Stimulated activated CD8-positive, alpha-beta memory T cell treated with anti-CD3 and anti-CD28 coated beads, Interleukin-12 subunit alpha, Interleukin-12 subunit beta, amount 100 ng/mL, for 24 hours (primary cell): ENCODE measurements around the gene CTNNA3.
"Not testable (repeated sequence)": the region's sequence is repeated elsewhere in the genome, so short reads cannot be mapped to it uniquely, and the experiment has no call there.

Source experiments
- DNase-seq: peaks from one replicate; pipeline ENCODE4 v3.0.0-alpha.2; 2020; ENCODE audit errors: extremely low read depth

CTNNA3 gene

DNA sequence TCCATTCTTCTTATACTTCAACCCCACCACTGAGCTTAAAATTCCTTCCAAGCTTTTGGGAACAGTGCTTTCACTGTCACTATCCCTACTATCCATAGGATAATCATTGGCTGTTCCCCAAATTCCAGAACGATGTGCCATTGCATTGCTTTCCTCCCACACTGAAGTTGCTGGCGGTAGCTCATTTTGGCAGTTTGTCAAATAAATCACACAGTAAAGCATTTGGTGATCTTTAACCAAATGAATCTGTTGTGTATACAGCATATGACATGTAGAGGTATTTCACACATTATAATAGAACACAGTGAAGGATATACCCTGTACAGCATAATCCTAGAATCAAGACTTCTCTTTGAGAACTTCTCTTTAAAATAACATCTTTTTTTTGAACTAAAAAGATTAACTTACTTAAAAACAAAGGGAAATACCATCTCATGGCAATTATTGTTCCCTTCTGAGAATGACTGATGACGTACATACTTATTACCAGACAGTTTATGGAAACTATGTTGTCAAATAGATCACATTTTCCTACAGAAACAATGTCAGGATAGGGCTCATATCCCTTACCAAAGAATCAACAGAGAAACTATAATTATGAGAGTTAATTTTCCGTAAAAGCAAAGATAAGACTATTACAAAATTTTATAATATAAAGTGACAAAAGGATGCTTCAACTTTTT lies 93.6 kb downstream of the CTNNA3 start:
- no peak for DNase-seq

DNA sequence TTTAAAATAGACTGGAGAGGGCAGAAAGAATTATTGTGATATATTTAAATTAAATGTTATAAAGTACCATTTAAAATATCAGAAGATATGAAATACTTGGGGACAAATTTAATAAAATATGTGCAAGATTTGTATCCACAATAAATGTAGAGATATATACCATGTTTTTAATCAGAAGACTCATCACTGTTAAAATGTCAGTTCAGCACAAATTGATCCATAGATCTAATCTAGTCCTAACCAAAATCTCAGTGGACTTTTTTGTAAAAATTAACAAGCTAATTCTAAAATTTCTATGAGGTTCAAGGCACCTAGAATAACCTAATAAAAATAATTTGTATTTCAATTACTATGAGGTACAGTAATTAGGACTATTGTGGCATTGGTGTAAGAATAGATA lies 96.4 kb downstream of the CTNNA3 start:
- no peak for DNase-seq

DNA sequence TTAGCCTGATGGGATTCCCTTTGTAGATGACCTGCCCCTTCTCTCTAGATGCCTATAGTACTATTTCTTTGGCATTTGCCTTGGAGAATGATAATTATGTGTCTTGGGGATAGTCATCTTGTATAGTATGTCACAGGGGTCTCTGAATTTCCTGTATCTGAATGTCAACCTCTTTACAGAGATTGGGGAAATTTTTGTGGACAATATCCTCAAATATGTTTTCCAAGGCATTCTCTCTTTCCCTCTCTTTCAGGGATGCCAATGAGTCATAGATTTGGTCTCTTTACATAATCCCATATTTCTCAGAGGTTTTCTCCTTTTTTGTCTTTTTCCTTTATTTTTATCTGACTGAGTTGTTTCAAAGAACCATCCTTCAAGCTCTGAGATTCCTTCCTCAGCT lies 99.4 kb downstream of the CTNNA3 start:
- DNase-seq: no peak

DNA sequence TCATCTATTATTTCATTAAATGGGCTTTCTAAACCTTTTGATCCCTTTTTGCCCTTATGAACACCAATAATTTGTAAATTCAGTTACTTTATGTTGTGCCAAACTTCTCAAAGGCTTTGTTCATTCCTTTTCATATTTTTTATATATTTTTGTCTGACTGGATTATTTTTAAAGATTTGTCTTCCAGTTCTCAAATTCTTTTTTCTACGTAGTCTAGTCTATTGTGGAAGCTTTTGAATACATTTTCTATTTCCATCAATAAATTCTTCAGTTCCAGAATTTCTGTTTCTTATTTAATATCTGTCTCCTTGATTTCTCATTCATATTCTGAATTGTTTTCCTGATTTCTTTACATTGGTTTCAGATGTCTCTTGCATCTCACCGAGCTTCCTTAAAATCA lies 108.2 kb downstream of the CTNNA3 start:
- DNase-seq: no peak

DNA sequence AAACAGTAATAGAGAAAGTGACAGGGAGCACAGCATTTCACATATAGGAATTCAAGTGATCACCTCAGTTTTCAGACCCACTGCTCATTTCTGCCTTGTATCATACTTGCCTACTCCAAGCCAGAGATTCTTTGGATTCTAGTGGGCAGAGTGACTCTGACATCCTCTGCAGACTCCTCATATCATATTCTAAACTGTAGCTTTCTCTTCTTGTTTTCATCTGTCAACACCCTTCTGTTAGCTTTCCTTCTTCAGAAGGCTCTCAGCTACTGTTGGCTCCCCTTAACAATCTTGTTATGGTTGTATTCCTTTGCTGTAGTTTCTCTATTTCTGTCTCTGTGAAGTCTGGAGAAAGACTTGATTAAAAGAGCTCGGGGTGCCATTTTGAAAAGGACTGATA lies 120.5 kb downstream of the CTNNA3 start:
- DNase-seq: no peak

DNA sequence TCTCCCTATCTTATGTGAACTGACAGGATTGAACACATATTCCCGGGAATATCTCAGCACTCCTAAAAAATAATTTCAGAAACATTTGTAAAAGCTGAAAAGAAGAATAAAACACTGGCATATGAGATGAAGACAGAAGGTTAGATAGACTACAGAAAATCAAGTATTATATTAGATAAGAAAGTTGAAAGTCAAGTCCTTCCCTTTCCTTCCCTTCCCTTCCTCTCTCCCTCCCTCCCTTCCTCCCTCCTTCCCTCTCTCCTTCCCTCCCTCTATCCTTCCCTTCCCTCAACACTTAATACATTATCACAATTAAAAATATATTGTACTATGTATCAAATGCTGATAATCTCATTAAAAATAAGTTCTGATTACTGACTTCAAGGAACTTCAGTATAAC lies 122.5 kb downstream of the CTNNA3 start:
- no peak for DNase-seq

DNA sequence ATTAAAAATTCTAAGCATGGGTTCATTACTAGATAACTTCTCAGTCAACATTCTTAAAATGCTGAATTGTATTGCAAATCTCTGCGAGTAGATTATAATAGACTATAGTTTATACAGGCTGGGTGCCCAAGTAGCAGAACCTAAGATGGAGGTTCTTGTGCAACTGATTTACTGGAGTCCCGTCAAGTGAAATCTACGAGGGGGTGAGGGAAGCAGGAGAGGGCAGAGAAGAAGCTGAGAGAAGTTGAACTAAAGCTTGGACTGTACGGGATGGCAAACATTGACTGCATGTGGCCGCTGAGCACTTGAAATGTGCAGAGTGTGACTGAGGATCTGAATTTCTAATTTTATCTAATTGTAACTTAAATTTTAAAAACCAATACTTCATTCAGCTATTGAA lies 124.5 kb downstream of the CTNNA3 start:
- no peak for DNase-seq

DNA sequence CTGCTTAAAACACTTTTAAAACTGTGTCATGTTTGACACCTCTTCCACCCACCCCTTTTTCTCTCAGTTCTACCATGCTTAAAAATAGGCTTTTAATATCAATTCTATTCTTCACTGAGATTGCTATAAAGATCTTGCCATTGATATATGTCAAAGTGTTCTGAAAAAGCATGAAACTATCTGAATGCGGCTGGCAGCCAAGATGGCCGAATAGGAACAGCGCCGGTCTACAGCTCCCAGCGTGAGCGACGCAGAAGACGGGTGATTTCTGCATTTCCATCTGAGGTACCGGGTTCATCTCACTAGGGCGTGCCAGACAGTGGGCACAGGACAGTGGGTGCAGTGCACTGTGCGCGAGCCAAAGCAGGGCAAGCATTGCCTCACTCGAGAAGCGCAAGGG lies 137.7 kb downstream of the CTNNA3 start:
- DNase-seq: not testable (repeated sequence)

DNA sequence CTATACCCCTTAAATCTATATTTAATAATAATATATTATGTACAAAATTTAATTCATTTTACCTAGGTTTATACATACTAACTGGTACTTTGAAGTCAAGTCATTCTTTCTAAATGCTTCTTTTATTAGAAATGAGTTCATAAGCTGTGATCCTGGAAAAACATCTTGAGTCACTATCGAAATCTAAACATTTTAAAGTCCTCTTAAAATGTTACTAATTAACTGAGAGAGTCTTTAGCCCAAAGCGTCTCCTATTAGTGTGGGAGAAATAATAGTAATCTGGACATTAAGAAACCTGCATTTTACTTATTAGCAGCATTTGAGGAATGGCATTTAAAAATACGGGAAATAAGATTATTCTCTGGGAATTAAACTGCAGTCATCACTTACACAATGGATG lies 142.7 kb downstream of the CTNNA3 start:
- DNase-seq: no peak

DNA sequence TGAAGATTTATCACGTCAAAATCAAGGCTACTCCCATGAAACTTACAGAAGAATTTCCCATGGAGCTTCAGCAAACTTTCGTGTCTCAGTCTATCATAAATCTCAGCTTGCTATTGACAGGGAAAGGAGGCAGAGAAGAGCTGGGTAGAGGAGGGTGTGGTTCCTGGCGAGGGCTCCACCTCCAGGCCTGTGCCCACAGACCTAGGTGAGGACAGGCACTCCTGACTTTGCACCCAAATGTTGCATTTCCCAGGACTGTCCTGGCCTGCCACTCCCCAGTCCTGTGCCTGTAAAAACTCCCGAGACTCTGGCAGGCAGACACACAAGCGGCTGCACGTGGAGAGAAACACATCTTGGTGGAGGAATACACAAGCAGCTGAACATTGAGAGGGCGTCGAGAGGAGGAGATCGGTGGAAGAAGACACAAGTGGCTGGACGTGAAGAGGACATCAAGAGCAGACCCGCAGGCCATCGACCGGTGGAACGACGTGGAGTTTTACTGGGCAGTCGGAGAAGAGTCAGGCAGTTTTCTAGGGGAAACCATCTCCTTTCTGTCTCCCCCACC lies 145.1 kb downstream of the CTNNA3 start:
- no peak for DNase-seq

DNA sequence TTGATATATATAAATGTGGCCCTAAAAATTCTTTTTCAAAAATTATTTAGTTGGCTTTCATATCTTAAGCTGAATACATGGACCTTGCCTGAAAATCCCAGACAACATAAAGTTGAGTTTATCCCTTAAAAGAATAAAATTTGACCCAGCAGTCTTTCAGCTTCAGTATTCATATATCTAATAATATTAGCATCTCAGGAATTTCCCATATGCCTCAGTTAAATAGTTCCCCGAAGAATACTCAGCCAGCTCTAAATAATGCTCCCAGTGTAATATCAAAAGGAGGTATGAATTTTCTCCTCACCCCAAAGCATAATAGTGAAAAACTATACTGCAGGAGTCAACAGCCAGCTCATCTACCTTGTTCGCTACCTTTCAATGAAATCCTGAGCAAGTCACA lies 145.9 kb downstream of the CTNNA3 start:
- DNase-seq: no peak

DNA sequence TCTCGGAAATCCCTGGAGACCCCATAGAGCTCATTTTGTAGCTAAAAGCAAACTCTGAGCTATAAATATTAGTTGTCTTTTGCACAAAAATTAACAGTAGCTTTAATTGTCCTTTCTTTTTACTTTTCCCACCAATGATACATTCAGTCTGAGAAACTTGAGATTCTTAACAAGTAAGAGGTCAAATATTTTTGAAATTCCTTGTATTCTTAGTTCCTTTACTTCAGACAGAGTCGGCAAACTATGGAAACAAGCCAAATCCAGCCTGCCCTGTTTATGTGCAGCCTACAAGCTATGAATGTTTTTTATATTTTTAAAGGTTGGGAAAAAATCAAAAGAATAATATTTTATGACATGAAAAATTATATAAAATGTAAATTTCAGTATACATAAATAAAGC lies 146.6 kb downstream of the CTNNA3 start:
- no peak for DNase-seq

DNA sequence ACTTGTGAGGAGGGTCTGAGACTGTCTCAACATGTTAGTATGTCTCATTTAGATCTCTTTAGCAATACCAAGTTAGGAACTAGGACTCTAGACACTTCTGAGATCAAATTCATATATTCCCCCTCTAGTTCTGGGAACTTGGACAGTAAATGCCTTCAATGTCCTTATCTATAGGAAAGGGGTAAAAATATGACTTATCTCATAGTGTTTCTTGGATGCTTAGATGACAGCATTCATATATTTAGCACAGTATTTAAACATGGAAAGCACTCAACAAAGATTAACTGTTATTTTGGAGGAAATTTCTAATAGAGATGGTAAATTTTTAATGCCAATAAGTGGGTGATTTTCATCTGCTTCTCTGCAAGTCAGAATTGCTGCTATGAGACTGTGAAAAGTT lies 154.6 kb downstream of the CTNNA3 start:
- DNase-seq: no peak

DNA sequence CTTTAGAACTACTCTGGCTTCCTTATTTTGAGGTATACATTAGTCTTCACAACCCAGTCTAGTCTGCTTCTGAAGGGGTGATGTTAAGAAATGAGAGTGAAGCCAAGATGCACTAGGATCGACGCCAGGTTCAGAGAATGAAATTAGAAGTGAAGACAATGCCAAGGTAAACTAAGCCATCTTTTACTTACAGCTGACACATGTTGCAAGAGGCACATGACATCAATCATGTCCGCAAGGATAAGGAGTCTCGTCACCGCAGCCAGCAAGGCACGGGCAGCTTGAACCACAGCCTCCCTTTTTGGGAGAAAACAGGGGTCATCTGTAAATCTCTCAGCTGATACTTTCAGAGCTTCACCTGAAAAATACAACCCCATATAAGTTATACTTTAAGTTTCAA lies 156.7 kb downstream of the CTNNA3 start:
- no peak for DNase-seq

DNA sequence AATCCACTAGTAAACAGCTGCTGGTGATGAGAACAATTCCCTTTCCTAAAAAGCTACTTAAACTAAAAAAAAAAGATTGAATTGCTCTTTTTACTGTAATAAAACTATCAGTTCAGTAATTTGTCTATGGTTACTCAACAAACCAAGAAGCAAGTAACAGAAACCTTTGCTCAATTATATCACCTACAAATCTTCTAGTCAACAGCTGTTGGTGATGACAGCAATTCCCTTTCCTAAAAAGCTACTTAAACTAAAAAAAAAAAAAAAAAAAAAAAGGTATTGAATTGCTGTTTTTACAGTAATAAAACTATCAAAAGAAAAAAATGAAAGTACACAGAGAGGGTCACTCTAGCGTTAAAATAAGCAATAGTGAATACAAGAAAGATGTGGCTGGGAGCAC lies 158.1 kb downstream of the CTNNA3 start:
- DNase-seq: no peak

DNA sequence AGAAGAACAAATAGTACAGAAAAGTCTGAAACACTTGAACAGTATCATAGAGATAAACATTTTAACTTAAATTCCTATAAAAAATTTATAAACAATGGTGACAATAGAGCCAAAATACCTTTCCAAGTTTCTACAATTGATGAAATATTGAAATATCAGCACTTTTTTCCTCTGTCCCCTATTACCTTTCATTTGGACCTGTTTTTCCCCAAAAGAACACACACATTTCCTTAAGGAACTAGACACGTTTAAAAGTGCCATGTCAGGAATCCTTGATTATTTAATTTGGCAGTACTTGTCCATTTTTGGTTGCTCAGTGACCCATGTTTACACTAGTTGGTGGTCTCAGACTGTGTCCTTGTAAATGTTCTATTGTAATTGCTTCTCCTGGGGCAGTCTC lies 162.6 kb downstream of the CTNNA3 start:
- no peak for DNase-seq

DNA sequence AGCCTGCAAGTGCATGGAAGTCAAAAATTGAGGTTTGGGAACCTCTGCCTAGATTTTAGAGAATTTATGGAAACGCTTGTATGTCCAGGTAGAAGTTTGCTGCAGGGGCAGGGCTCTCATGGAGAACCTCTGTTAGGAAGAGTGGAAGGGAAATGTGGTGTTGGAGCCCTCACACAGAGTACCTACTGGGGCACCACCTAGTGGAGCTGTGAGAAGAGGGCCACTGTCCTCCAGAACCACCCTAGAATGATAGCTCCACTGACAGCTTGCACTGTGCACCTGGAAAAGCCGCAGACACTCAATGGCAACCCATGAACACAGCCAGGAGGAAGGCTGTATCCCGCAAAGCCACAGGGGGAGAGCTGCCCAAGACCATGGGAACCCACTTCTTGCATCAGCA lies 165.0 kb downstream of the CTNNA3 start:
- not testable (repeated sequence) for DNase-seq

DNA sequence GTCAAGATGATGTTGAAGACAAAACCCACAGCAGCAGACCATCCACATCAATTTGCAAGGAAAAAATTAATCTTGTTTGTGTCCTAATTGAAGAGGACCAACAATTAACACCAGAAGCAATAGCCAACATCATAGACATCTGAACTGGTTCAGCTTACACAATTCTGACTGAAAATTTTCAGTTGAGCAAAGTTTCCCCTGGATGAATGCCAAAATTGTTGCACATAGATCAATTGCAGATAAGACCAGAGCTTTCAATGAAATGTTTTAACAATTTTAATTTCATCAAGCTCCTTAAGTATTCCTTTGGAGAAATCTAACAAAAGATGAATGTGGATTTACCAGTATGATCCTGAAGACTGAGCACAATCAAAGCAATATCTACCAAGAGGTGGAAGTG lies 168.6 kb downstream of the CTNNA3 start:
- no peak for DNase-seq

DNA sequence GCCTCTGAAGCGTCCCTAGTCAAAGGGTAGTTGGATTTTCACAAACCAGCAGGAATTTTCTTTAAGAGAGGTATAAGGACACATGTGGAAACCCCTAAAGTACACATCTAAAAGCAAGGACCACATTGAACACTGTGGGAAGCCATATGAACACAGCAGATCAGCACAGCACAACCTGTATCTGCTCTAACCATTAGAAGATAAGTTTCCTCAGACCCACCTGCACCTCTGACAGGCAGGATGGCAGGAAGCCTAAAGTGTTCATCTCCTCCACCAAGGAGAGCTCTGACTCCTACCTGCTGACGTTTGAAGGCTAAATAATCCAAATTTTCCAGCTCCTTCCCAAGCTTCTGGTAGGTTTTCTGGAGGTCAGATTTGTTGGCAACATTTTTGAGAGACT lies 174.4 kb downstream of the CTNNA3 start:
- DNase-seq: no peak

DNA sequence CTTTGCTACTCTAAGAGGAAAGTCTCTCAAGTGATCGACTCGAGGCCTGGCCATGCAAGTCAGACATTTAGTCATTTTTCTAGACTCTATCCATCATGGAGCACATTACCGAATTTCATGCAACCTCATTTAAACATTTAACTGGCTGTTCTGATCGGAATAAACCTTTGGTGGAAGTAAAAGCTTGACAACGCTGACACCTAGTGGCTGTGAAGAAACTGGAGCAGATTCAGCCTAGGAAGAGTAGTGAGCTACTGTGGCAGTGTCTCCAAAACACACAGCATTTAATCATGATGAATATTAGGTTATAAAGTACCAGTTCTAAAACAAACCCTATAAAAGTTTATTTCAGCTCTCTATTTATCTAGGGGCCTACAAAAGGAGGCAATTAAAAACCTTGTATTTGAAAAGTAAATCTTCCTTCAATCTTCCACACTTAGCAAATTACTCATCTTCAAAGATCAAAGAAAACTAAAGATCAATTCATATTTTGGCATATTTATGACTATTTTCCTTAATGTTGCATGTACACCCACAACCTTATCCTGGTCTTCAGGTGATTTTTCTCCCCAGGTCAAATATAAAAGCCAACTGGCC lies 175.0 kb downstream of the CTNNA3 start:
- no peak for DNase-seq

DNA sequence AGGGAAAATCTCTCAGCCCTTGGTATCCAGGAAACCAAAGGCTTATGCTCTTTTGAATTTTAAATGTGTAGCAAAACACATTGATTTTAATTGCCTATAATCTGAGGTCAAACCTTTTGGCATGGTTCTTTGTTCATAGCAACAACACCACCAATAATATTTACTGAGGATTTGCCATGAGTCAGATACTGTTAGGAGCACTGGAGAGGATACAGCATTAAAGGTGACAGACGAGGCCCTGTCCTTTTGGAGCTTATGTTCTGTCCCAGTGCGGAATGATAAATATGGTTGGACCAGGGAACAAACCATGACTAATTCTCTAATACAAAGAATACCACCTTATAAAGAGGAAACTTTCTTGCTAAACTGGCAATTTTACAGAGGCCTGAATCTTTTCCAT lies 176.6 kb downstream of the CTNNA3 start:
- DNase-seq: no peak

DNA sequence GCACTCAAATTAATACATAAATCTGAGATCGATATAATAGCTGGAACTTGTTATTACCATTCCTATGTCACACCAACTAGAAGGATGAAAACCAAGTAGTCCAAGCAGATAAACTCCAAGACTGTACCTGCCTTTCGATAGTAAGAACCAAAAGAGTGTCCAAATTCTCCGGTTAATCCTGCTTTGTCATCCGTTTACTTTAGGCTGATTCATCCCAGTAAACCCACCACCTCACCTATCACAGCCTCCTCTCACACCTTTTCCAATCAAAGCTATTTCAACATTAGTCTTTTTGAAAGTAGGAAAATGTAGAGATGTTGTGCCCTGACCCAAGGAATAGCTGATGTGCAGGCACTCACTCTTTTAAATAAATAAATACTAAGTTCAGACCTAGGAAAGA lies 177.2 kb downstream of the CTNNA3 start:
- DNase-seq: no peak

DNA sequence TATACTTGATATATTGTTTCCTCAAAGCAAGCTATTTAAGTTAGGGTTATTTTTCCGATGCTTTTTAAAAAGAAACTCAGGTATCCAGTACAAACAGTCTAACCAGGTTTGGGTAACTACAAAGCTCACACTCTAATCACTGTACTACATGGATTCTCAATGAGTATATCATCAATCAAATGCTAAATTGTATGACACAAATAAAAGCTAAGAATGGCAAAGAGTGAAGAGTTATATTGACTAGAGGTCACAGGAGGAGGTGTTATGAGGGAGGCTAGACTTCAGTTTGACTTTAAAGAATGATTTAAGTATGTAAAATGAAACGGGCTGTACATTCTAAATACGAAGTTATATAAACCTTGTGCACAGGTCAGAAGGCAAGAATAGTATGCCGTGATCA lies 178.0 kb downstream of the CTNNA3 start:
- no peak for DNase-seq

DNA sequence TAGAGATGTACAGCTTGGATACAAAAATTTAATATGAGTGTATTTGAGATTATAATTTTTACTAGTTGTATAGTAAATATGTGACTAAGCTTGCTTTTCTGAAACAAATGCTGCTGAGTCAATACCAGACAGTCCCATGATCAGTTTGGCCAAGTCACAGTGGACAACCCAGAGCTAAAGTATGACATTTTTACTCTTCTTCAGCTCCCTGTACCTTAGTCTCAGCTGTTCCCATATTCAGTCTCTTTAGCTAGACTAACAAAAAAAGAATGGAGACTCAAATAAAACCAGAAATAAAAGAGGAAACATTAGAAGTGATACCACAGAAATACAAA lies 189.3 kb downstream of the CTNNA3 start:
- DNase-seq: no peak
